HUES6 (cell line): Measurements from ENCODE around the gene DEPDC1.

Experiments
- H3K27ac ChIP-seq: 2 replicates; pipeline ENCODE4 v1.7.0; 2013; ENCODE audit warnings: low read depth, mild to moderate bottlenecking, low read length, inconsistent platforms
- H3K27me3 ChIP-seq: 2 replicates; pipeline ENCODE4 v1.6.1; 2013; ENCODE audit warnings: low read length; ENCODE audit not compliant: control insufficient read depth, insufficient read depth
- H3K36me3 ChIP-seq: 2 replicates; pipeline ENCODE4 v1.6.1; 2013; ENCODE audit warnings: low read length; ENCODE audit not compliant: control insufficient read depth, insufficient read depth
- H3K4me1 ChIP-seq: 2 replicates; pipeline ENCODE4 v1.6.1; 2013; ENCODE audit warnings: low read length; ENCODE audit not compliant: control insufficient read depth, insufficient read depth
- H3K4me3 ChIP-seq: 2 replicates; pipeline ENCODE4 v1.5.1; 2013; ENCODE audit warnings: low read depth, low read length
- H3K9ac ChIP-seq: one replicate; pipeline ENCODE4 v1.6.1; 2013; ENCODE audit warnings: mild to moderate bottlenecking, low read length
- H3K9me3 ChIP-seq: 2 replicates; pipeline ENCODE4 v1.6.1; 2013; ENCODE audit warnings: low read depth, low read length; ENCODE audit not compliant: control insufficient read depth, insufficient read depth

DEPDC1 gene

DNA sequence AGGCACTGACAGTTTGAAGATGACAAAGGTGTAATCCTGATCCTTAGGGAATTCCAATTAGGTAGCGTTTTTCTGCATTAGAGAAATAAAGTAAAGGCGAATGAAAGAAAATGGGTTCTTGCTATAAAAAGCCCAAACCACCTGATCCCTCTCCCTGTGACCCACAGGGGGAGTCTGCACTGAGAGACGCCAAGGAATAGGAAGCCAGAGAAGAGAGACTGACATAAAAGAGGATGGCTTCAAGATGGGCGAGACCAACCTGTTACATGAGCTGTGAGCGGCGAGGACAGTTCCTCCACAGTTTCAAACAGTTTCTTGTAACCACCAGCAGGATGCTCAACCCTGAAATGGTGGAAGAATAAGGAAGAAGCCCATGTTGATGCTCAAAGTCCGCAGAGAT, 48.5 kb downstream of the DEPDC1 start:
- H3K9ac ChIP-seq = no peak overlapping the region
- no peaks in the 10 kb centered on the region for H3K9me3 ChIP-seq
- H3K4me1 ChIP-seq = no peaks in the 10 kb centered on the region
- no peaks in the 10 kb centered on the region for H3K27me3 ChIP-seq
- no peaks in the 10 kb centered on the region for H3K36me3 ChIP-seq
- no peak overlapping the region for H3K4me3 ChIP-seq
- no peak overlapping the region for H3K27ac ChIP-seq

DNA sequence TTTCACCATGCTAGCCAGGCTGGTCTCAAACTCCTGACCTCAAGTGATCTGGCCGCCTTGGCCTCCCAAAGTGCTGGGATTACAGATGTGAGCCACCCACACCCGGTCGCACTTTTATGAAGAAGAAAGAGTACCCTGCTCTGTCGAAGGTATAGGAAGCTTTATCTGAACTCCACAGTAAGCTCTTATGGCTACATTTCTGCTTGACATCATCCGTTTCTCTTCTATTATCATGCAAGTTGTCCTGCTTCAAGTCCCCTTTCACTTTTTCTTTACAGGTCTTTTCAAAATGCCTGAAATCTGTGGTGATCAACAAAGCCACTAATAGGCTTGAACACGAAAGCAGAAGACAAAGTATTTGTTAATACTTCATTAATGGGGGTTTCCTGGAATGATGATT, 51.2 kb downstream of the DEPDC1 start:
- no peak overlapping the region for H3K27ac ChIP-seq
- no peaks in the 10 kb centered on the region for H3K9me3 ChIP-seq
- H3K27me3 ChIP-seq = no peaks in the 10 kb centered on the region
- no peaks in the 10 kb centered on the region for H3K4me1 ChIP-seq
- no peak overlapping the region for H3K9ac ChIP-seq
- no peak overlapping the region for H3K4me3 ChIP-seq
- H3K36me3 ChIP-seq = no peaks in the 10 kb centered on the region

DNA sequence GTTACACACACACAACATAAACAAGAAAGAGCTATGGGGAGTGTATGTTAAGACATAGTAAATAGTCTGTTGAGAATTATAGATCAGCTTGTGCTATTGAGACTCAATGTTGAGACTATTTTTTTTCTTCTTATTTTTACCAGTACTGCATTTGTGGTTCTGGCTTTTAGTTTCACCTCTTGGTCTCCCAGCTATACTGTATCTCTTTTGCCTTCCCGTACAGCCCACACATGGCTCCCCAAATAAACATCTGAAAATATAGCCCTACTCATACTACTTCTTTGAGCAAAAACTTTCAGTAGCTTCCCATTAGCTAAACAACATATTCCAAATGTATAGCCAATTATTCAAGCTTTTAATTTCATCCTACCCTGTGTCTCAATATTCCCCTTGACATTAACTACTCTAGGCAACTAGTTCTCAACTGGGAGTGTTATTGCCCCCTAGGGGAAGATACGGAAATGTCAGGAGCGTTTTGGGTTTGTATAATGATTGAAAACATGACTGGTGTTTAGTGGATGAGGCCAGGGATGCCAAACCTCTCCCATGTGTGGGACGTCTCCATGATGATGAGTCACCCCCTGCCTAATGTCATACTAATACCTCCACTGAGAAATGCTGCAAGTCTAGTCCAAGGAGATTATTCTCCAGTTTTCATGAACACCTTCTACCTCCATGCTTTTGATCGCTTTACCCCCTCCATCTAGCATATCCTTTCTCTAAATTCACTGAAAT, 53.9 kb downstream of the DEPDC1 start:
- Histone ChIP-seq H3K4me1 (peaks cover 2% of the 10 kb centered on the region; the same call in 1 of the 2 replicates), H3K36me3 (no peaks in the 10 kb centered on the region), H3K27ac (no peak overlapping the region), H3K9me3 (no peaks in the 10 kb centered on the region), H3K27me3 (no peaks in the 10 kb centered on the region), H3K9ac (no peak overlapping the region), H3K4me3 (no peak overlapping the region)

GRCh38 chr1:68442006-68442405, 54.9 kb downstream of the DEPDC1 start:
- Histone ChIP-seq H3K4me1 (peaks cover 5% of the 10 kb centered on the region; the same call in 1 of the 2 replicates), H3K9ac (no peak overlapping the region), H3K36me3 (no peaks in the 10 kb centered on the region), H3K27me3 (no peaks in the 10 kb centered on the region), H3K9me3 (no peaks in the 10 kb centered on the region), H3K4me3 (no peak overlapping the region), H3K27ac (no peak overlapping the region)

GRCh38 chr1:68438310-68438709, 58.6 kb downstream of the DEPDC1 start:
- Histone ChIP-seq H3K27me3 (no peaks in the 10 kb centered on the region), H3K4me3 (no peak overlapping the region), H3K36me3 (no peaks in the 10 kb centered on the region), H3K27ac (no peak overlapping the region), H3K9me3 (no peaks in the 10 kb centered on the region), H3K4me1 (peaks cover 5% of the 10 kb centered on the region; the same call in 1 of the 2 replicates), H3K9ac (no peak overlapping the region)

DNA sequence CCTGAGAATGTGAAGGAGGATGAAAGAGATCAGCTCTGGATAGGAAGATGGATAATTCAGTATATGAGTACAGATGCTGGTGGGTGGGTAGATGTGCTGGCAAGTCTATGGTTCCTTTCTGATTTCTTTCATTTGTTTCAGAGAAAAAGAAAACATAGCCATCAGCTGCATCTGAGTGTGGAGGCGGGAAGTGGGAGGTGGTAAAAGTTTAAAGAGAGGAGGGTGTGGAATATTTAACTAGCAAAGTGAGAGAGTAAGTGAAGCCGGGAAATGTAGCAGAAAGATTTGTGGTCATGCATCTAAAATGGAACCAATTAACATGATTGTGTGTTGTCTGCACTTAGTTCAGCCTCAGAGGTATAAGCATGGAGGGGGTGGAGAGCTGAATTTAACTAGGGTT, 63.5 kb downstream of the DEPDC1 start:
- Histone ChIP-seq H3K27ac (no peak overlapping the region), H3K27me3 (no peaks in the 10 kb centered on the region), H3K9me3 (no peaks in the 10 kb centered on the region), H3K4me3 (no peak overlapping the region), H3K9ac (no peak overlapping the region), H3K36me3 (no peaks in the 10 kb centered on the region), H3K4me1 (peaks cover 5% of the 10 kb centered on the region; the same call in 1 of the 2 replicates)

GRCh38 chr1:68431076-68431475, 65.8 kb downstream of the DEPDC1 start:
- Histone ChIP-seq H3K27ac (no peak overlapping the region), H3K36me3 (no peaks in the 10 kb centered on the region), H3K27me3 (no peaks in the 10 kb centered on the region), H3K4me3 (no peak overlapping the region), H3K4me1 (no peaks in the 10 kb centered on the region), H3K9me3 (no peaks in the 10 kb centered on the region), H3K9ac (no peak overlapping the region)

DNA sequence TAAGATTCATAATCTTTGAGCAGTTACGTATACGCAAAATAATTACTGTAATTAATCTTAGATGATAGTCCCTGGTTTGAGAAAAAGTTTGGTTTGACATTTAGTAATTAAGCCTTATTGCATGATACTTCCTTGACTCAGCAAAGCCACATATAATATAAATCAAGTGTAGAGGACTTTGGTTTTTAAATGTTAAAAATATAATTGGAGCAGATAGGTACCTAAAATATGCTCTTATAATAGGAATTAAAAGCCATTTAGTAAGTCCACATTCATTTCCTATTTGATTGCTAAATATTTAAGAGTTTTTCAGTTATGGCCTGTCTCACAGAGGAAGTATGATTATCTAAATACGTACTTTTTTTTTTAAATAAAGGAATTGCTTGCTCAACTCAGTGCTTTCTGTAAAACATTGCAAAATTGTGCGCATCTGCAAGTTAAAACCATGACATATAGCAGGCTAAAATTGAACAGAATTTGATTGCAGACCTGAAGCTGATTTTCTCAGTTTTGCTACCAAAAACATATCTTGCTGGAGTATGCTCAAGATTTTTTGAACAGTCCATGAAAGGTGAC, 67.6 kb downstream of the DEPDC1 start:
- H3K36me3 ChIP-seq = no peaks in the 10 kb centered on the region
- H3K27ac ChIP-seq = no peak overlapping the region
- no peak overlapping the region for H3K4me3 ChIP-seq
- no peak overlapping the region for H3K9ac ChIP-seq
- no peaks in the 10 kb centered on the region for H3K9me3 ChIP-seq
- no peaks in the 10 kb centered on the region for H3K27me3 ChIP-seq
- no peaks in the 10 kb centered on the region for H3K4me1 ChIP-seq

GRCh38 chr1:68426594-68426993, 70.3 kb downstream of the DEPDC1 start:
- Histone ChIP-seq H3K27me3 (no peaks in the 10 kb centered on the region), H3K9me3 (no peaks in the 10 kb centered on the region), H3K4me1 (no peaks in the 10 kb centered on the region), H3K27ac (no peak overlapping the region), H3K36me3 (no peaks in the 10 kb centered on the region; the same call in 1 of the 2 replicates), H3K4me3 (no peak overlapping the region), H3K9ac (no peak overlapping the region)
